Vagina (tissue), 2 donors: ENCODE measurements around the gene NCR1.

Experiments
- POLR2A ChIP-seq, 2 donors: fragments of 450-650 bp; IDR thresholded peaks; one replicate each; pipeline ENCODE4 v1.6.1; 2017; ENCODE audit warnings: antibody characterized with exemption in 2 of 2, mild to moderate bottlenecking in 2 of 2, moderate library complexity in 2 of 2
- TF ChIP-seq, protein P1 (sequence below), 3 experiments: fragments of 450-650 bp in 2 of 3; fragments of 200-600 bp in 1 of 3; sonication (generic) in 1 of 3; IDR thresholded peaks; one replicate each; pipeline ENCODE4 v1.5.1; 2017 to 2019; ENCODE audit warnings: antibody characterized with exemption in 3 of 3, mild to moderate bottlenecking in 2 of 3, moderate library complexity in 2 of 3

DNA sequence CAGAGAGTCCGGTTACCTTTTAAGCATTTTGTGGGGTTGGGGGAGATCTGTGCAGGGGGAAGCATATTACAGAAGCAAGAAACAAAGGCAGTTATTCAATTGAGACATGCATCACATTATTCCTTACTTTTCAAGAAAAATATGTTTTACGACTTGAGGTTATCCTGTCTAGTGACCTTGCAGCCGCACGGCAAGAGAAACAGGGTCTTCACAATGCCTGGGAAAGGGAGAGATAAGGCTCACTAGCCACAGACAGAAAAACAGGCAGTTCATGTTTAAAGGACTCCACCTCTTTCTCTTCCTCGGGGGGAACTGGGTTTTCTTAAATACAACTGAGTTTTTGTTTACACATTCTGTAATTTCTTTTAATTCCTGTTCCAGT, 536 bp upstream of the NCR1 start:
- no peak for TF ChIP-seq POLR2A (IDR thresholded peaks at IDR 0.05)
- TF ChIP-seq, protein P1, sequence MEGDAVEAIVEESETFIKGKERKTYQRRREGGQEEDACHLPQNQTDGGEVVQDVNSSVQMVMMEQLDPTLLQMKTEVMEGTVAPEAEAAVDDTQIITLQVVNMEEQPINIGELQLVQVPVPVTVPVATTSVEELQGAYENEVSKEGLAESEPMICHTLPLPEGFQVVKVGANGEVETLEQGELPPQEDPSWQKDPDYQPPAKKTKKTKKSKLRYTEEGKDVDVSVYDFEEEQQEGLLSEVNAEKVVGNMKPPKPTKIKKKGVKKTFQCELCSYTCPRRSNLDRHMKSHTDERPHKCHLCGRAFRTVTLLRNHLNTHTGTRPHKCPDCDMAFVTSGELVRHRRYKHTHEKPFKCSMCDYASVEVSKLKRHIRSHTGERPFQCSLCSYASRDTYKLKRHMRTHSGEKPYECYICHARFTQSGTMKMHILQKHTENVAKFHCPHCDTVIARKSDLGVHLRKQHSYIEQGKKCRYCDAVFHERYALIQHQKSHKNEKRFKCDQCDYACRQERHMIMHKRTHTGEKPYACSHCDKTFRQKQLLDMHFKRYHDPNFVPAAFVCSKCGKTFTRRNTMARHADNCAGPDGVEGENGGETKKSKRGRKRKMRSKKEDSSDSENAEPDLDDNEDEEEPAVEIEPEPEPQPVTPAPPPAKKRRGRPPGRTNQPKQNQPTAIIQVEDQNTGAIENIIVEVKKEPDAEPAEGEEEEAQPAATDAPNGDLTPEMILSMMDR (IDR thresholded peaks at IDR 0.05): no peak
